ENCODE data around the gene ZNF469. TPM values are rescaled to one million over a fixed set of nuclear protein-coding genes. Genes with fewer than 3 reads are reported as not detected.

The ZNF469 gene
- total RNA-seq, 4 donors from 2014 or later = 0.17 to 0.49 (median 0.40) TPM

- TF ChIP-seq POLR2A (IDR thresholded peaks at IDR 0.05) = no peak
- no peak for TF ChIP-seq CTCF (IDR thresholded peaks at IDR 0.05)
- 87 to 94% methylated on average over 2 of the region's 2 CpGs for WGBS, 2 donors
- no peak for DNase-seq (ENCODE audit: low spot score in 2 of 2)
- no peak overlapping the region for H3K4me3 ChIP-seq (ENCODE audit: low read depth, poor library complexity, severe bottlenecking)
- intact Hi-C loops (cut with DNase I; ENCODE audit: low total_unique reads) = no loop called here
These were observed 10.2 kb upstream of the ZNF469 start for GRCh38 chr16:88372522-88372921.

- WGBS, 2 donors = 89 to 100% methylated on average over 2 of the region's 2 CpGs
- no peak for TF ChIP-seq POLR2A (IDR thresholded peaks at IDR 0.05)
- TF ChIP-seq CTCF (IDR thresholded peaks at IDR 0.05) = no peak
- DNase-seq (ENCODE audit: low spot score in 2 of 2) = no peak
- intact Hi-C loops (cut with DNase I; ENCODE audit: low total_unique reads) = no loop called here
- H3K4me3 ChIP-seq (ENCODE audit: low read depth, poor library complexity, severe bottlenecking) = no peak overlapping the region
These were observed 9.5 kb upstream of the ZNF469 start for GRCh38 chr16:88373211-88373610.

GRCh38 chr16:88373927-88374492 lies 8.7 kb upstream of the ZNF469 start:
- intact Hi-C loops (cut with DNase I; ENCODE audit: low total_unique reads) = no loop called here
- H3K4me3 ChIP-seq (ENCODE audit: low read depth, poor library complexity, severe bottlenecking) = no peak overlapping the region
- no peak for DNase-seq (ENCODE audit: low spot score in 2 of 2)
- TF ChIP-seq POLR2A (IDR thresholded peaks at IDR 0.05) = no peak
- 89 to 91% methylated on average over 5 of the region's 5 CpGs for WGBS, 2 donors

GRCh38 chr16:88374736-88375135 lies 8.0 kb upstream of the ZNF469 start:
- WGBS, 2 donors = 86 to 88% methylated on average over 22 of the region's 22 CpGs
- intact Hi-C loops (cut with DNase I; ENCODE audit: low total_unique reads) = no loop called here
- TF ChIP-seq POLR2A (IDR thresholded peaks at IDR 0.05) = no peak
- no peak for TF ChIP-seq CTCF (IDR thresholded peaks at IDR 0.05)

GRCh38 chr16:88375236-88375975 lies 7.4 kb upstream of the ZNF469 start:
- 74 to 78% methylated on average over 24 of the region's 24 CpGs for WGBS, 2 donors
- TF ChIP-seq CTCF (IDR thresholded peaks at IDR 0.05) (no peak), POLR2A (IDR thresholded peaks at IDR 0.05) (no peak)
- no peak for DNase-seq (ENCODE audit: low spot score in 2 of 2)
- intact Hi-C loops (cut with DNase I; ENCODE audit: low total_unique reads) = no loop called here
- H3K4me3 ChIP-seq (ENCODE audit: low read depth, poor library complexity, severe bottlenecking) = no peak overlapping the region

More at GRCh38 chr16:88374736-88375135, 8.0 kb upstream of the ZNF469 start:
- DNase-seq (ENCODE audit: low spot score in 2 of 2) = no peak
- H3K4me3 ChIP-seq (ENCODE audit: low read depth, poor library complexity, severe bottlenecking) = no peak overlapping the region

- no peak for TF ChIP-seq CTCF (IDR thresholded peaks at IDR 0.05)
- no peak for TF ChIP-seq POLR2A (IDR thresholded peaks at IDR 0.05)
- WGBS, 2 donors = 68 to 73% methylated on average over 44 to 46 of the region's 50 CpGs
- DNase-seq (ENCODE audit: low spot score in 2 of 2) = no peak
- no peak overlapping the region for H3K4me3 ChIP-seq (ENCODE audit: low read depth, poor library complexity, severe bottlenecking)
- intact Hi-C loops (cut with DNase I; ENCODE audit: low total_unique reads) = no loop called here
These were observed 6.5 kb upstream of the ZNF469 start for GRCh38 chr16:88375996-88376834.

Data from lower leg skin (tissue), 4 donors.